SIG-M5 (cell line): ENCODE results near the gene PLEKHH2.

Experiments used
- DNase-seq: peaks from one replicate; lab custom pipeline; 2025; lab: John Stamatoyannopoulos, UW

The PLEKHH2 gene

GRCh38 chr2:43763091-43763490 lies 126.0 kb downstream of the PLEKHH2 start:
- no peak for DNase-seq

DNA sequence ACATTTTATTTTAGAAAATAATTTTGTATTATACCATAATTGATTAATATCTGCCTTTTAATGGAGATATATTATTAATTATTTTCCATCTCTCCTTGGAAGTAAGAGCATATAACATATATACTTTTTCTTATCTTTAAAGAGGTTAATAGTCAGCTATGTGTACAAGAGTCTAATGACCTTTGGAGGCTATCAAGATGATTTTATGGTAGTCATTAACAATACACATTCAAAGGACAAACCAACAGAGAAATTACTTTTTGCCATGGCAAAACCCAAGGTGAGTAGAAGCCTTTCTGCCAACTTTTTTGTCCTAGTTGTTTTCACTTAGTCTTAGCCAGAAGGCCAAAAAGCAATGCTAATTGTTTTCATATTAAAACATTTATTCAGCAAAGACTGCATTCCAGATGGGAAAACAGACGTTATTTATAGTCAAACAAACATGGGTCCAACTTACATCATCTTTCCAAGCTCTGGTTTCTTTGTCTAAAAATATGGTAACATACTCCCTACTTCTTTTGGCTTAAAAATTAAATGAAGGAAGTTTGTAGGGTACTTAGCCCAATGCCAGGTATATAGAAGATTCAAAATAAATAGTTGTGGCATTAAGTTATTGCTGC lies 127.1 kb downstream of the PLEKHH2 start:
- DNase-seq, result no peak

DNA sequence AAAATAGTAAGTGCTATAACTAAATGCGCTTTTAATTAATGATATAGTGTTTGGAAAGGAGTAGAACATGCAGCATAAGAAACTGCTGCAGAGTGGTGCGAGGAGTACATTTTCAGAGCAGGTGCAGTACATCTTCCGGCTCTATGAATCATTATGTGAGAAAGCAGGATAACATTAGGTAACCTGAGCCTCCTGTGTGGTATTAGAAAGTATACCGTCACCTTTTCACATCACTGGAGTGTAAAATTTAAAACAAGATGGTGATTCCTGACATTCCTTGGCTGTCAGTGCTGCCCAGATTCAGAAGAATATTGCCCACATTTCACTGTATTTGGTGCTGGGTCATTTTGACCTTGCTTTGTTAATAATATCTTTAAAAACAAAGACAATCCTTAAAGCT lies 128.9 kb downstream of the PLEKHH2 start:
- no peak for DNase-seq

DNA sequence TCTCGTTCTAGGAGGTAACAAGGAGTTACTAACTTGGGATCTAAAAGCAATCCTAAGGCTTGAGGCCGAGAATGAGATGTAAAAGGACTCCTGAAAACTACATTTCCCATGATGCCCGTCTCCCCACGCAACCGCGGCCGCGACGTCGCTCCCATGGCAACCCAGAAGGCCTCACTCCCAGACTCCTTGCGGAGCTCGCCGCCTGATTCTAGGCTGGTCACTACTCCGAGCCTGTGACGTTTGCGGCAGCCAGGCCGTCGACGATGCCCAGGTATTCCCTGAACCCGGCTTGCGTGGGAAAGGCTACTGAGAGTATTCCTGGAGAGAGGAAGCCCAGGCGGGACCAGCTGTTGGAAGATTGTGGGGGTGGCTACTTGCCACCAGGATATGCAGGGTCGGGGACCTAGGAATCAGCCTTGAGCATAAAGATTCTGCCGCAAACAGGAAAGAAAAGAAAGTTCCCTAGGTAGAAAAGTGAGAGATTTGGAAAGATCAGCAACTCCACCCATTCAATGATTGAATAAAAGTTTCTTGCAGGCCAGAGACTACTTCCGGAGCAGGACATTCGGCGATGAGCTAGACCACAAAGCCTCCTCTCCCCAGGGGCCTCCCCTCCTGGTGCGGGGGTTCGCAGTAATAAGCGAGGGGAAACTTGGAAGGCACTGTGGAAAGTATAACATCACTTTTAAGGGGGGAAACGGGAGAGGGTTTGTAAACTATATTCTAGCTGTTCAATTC lies 137.0 kb downstream of the PLEKHH2 start, which contains the start of gene DYNC2LI1:
Gene DYNC2LI1 (plus strand): TSS at position 164 of the 738 bp plus-strand sequence. CDS start 100 bp downstream, at position 264.
- peak; percentile 23 for DNase-seq

DNA sequence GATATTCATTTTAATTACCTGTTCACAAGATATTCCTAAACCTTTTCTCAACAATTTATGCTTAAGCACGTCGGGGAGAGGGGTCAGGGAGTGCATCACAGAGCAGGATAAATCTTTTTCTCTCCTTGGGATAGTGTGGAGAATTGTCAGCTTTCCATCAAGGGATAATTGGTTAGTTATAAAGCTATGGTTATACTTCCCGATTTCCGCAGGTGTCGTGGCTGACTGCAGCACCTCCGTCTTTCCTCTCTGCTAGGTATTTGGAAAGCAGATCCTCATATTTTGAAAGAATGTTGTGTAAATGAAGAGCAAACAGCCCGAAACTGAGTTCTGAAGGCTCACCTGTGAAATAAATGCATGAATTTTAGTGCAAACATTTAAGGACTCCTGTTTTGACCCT lies 137.6 kb downstream of the PLEKHH2 start:
- DNase-seq, result no peak

DNA sequence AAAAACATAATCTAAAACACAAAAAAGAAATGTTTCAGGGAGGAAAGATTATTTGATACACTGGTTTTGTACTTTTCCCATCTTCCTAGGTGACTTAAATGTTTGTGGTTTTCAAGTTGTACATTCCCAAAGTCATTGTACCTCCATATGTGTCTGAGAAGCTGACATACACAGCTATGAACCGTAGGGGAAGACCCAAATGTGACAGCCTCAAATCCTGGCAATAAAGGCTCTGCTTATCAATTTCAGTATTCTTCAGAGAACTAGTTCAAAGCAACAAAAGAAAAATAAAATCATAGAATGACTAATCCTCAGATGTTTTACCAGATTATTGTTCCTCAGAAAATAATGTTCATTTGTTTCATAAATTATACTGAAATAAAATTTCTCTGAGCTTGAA lies 139.3 kb downstream of the PLEKHH2 start:
- DNase-seq, result no peak

DNA sequence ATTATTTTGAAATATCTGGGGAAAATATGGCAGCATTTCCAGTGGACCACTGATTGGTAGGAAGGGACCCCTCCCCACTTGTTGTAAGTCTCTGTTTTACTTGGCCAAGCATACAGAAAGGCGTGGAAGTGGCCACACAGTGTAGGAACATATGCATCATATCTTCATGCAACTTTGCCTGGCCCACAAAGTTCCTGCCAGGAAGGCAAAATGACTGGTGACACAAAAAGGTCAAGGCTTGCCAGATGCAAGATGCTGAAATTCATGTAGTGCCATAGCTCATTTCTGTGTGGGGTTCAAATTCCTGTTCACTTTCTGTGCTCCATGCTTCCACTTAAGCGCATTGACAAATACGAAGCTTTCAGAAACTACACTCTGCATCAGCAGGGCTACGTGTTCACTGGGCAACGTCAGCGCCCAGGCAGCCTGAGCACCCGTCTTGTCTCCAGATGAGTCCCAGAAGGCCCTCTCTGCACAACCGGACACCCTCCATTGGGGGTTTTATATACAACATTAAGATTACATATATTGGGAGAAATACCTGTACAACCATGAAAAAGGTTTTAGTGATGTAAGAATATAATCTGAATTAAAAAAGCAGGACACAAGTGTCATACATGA lies 140.4 kb downstream of the PLEKHH2 start:
- DNase-seq, result no peak

GRCh38 chr2:43778233-43778632 lies 141.2 kb downstream of the PLEKHH2 start:
- no peak for DNase-seq

GRCh38 chr2:43787895-43788294 lies 150.8 kb downstream of the PLEKHH2 start:
- no peak for DNase-seq

- no peak for DNase-seq
Measured at GRCh38 chr2:43788646-43789045, 151.6 kb downstream of the PLEKHH2 start.

DNA sequence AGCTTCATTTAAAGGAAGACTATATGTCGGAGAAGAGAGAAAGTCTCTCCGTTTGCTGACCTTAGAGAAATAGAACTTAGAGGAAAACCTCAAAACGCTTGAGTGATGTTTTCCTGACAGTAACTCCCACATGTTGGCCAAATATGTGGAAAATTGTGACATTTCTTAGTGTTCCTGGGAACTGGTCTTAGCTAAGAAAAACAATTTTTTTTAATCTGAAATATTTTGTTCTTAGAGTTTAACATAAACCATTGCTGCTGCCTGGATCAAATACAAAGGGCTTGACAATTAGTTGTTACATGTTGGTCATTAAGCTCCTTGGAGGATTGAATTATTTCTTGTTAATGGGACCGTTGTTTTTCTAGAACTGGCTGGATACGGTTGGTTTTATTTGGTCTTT lies 153.1 kb downstream of the PLEKHH2 start:
- no peak for DNase-seq

GRCh38 chr2:43791035-43791765 lies 154.1 kb downstream of the PLEKHH2 start:
- no peak for DNase-seq

DNA sequence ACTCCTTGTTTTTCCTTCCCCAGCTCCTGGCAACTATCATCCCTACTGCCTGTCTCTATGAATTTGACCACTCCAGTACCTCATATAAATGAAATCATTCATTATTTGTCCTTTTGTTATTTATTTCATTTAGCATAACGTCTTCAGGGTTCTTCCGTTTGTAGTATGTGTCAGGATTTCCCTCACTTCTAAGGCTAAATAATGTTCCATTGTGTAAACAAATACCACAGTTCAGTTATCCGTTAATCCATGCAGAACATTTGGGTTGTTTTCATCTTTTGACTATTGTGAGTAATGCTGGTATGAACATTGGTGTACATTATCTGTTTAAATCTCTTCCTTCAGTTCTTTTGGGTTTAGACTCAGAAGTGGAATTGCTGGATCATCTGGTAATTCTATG lies 155.6 kb downstream of the PLEKHH2 start:
- no peak for DNase-seq

GRCh38 chr2:43794956-43795355 lies 157.9 kb downstream of the PLEKHH2 start:
- no peak for DNase-seq

DNA sequence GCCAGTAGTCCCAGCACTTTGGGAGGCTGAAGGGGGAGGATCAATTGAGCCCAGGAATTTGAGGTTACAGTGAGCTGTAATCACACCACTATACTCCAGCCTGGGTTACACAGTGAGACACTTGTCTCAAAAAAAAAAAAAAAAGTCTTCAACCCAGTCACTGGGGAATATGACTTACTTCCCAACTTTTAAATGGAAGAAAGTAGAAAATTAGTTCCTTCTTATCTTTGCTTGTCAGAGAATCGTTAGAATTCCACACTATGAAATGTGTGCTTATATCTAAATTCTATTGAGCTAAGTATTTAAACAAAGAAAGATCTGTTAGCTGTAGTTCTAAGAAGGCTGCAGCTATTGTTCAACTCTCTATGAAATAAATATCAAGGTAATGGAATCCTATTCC lies 159.1 kb downstream of the PLEKHH2 start:
- DNase-seq, result no peak

DNA sequence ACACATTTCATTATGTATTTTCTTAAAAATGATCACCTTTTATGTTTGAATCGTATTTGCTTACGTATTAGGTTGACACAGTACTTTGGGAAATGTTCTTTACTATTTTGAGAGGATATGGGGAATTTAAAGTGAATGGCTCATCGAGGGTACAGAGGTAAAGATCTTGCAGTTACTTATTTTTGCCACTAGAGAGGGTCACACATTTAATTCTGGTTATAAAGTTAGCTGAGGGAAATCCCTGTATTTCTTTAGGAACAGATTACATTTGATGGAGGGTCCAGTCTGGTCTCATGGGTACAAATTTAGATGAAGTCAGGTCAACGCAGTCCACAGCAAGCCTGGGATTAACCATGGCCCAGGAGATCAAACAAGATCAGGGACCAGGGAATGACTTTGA lies 161.2 kb downstream of the PLEKHH2 start:
- DNase-seq, result no peak

DNA sequence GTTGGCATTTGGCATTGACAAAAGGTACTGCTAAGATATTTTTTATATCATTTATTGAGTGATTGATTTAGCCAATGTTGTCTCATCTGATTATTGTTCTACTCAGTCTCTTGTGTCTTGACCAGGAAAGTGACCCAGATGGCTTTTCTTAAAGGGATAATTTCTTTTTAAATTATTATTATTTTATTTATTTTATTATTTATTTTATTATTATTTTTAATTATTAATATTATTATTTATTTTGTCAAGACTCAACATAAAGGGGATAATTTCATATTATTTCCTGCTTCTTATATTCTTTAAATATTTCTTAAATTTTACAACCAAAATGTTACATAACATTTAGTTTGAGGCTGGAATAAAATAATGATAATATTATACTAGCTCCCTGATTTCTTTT lies 163.8 kb downstream of the PLEKHH2 start:
- no peak for DNase-seq

- DNase-seq, result no peak
Measured at GRCh38 chr2:43802135-43802534, 165.1 kb downstream of the PLEKHH2 start.

- DNase-seq, result no peak
Measured at GRCh38 chr2:43803113-43803512, 166.1 kb downstream of the PLEKHH2 start.

GRCh38 chr2:43806719-43807031 lies 169.6 kb downstream of the PLEKHH2 start:
- DNase-seq, result no peak

DNA sequence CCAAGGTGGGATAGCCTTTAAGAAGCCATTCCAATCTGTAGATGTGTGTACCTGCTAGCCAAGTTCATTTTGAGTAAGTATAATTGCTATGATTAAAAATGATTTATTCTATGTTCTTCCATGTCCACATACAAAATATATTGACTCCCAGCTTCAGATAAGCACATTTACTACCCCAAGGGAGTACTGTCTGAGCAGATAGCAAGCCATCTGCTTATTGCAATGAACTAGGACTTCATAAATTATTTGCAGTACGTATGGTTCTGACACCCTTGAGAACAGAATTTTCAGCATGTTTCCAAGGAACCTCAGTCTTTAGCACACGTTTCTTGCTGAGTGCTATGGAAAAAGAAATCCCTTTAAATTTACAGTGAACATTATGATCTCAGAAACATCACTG lies 173.4 kb downstream of the PLEKHH2 start:
- no peak for DNase-seq

- DNase-seq, result no peak
Measured at GRCh38 chr2:43810888-43811287, 173.8 kb downstream of the PLEKHH2 start.

DNA sequence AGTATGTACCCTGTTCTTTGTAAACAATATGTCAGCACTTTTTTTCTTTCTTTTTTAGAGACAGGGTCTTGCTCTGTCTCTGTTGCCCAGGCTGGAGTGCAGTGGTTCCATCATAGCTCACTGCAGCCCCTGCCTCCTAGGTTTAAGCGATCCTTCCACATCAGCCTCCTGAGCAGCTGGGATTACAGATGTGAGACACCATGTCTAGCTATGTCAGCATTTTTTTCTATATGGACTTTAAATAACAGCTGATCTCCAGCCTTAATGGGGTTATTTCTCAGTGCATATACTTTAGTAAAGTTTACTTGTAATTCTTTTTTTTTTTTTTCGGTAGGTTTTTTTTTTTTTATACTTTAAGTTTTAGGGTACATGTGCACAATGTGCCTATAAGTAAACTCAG lies 174.9 kb downstream of the PLEKHH2 start:
- no peak for DNase-seq
